Iris pigment epithelial cell (primary cell): Measurements from ENCODE around the gene REV3L.
A peak's percentile ranks its signal among the peaks of the same experiment; 100 is the strongest.

Source experiments
- DNase-seq: peaks from one replicate; pipeline ENCODE4 v3.0.0-alpha.2; 2011; ENCODE audit warnings: low read depth

Gene REV3L

GRCh38 chr6:111469543-111469942, 13.5 kb downstream of the REV3L start:
- no peak for DNase-seq

- DNase-seq = peak; percentile 79
Observed at GRCh38 chr6:111468329-111469012, 14.5 kb downstream of the REV3L start.

GRCh38 chr6:111464184-111464583, 18.8 kb downstream of the REV3L start:
- no peak for DNase-seq

- peak; percentile 89 for DNase-seq
Observed at GRCh38 chr6:111462770-111463391, 20.1 kb downstream of the REV3L start.

DNA sequence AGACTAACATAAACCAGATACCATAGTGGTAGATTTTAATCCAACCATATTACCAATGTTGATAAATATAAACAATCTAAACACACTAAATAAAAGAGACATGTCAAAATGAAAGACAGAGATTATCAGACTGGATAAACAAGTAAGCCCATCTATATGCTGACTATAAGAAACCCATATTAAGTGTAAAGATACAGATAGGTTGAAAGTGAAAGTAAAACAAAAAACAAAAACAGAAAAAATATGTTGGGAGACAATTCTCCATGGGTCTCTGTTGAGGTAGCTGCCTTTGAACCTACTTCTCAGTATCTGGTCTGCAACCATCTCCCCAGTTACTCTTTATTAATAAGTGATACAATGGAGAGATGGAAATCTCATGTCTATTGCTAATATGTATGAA, 21.2 kb downstream of the REV3L start:
- DNase-seq = no peak

- DNase-seq = no peak
Observed at GRCh38 chr6:111458670-111459232, 24.3 kb downstream of the REV3L start.

GRCh38 chr6:111456208-111456607, 26.8 kb downstream of the REV3L start:
- DNase-seq = peak; percentile 60

- no peak for DNase-seq
Observed at GRCh38 chr6:111450636-111451035, 32.4 kb downstream of the REV3L start.

- no peak for DNase-seq
Observed at GRCh38 chr6:111450087-111450486, 32.9 kb downstream of the REV3L start.

- no peak for DNase-seq
Observed at GRCh38 chr6:111449129-111449528, 33.9 kb downstream of the REV3L start.

- peak; percentile 65 for DNase-seq
Observed at GRCh38 chr6:111447051-111447450, 36.0 kb downstream of the REV3L start.

DNA sequence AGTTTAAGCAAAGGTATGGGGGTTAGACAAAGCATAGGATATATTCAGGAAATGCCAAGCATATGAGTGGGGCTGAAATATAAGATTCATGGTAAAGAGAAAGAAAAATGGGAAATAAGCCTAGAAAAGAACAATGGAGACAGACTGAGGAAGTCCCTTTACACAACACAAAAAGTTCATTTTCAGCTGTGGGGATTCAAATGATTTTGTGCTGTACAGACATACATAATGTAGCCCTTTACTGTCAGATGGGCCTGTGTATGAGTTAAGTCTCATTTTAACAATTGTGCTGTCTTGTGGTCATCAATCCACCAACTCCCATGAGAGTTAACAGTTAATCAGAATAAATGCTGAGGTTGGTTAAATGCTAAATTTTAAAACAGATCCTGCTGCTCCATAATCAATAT, 37.2 kb downstream of the REV3L start:
- no peak for DNase-seq

DNA sequence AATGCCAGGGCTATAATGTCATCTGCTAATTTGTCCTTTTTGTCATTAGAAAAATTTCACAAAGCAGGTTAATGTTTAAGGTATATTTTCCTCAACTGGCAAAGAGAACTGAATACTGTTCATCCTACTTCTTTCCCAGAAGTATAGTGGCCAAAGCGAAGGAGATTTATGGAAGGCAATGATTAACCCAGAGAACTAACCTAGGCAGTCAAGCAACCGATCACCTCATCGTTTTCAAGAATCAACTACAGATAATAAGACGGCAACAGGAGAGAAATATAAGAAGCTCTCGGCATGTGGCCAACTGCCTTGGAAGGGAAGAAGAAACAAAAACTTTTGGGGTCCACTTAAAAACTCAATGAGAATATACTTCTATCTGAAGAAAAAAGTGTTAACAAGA, 38.2 kb downstream of the REV3L start:
- DNase-seq = no peak

- DNase-seq = no peak
Observed at GRCh38 chr6:111441678-111442243, 41.3 kb downstream of the REV3L start.

DNA sequence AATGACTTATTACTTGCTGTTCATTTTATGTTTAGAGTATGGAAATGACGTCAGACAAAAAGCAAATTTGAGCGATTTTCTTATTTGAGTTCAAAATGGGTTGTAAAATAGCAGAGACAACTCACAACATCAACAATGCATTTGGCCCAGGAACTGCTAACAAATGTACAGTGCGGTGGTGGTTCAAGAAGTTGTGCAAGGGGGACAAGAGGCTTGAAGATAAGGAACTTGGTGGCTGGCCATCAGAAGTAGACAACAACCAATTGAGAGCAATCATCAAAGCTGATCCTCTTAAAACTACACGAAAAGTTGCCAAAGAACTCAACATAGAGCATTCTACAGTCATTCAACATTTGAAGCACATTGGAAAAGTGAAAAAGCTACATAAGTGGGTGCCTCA, 43.8 kb downstream of the REV3L start:
- no peak for DNase-seq

DNA sequence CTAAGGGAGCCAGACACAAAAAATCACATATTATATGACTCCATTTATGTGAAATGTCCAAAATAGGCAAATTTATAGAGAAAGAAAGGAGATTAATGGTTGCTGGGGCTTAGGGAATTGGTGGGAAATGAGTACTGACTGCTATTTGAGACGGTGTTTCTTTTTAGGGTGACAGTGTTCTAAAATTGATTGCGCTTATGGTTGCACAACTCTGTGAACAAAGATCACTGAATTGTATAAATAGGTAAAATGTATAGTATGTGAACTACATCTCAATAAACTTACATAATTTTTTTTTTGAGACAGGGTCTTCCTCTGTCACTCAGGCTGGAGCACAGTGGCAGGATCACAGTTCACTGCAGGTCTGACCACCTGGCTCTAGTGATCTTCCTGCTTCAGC, 45.4 kb downstream of the REV3L start:
- DNase-seq = no peak

GRCh38 chr6:111432511-111432910, 50.5 kb downstream of the REV3L start:
- DNase-seq = no peak

DNA sequence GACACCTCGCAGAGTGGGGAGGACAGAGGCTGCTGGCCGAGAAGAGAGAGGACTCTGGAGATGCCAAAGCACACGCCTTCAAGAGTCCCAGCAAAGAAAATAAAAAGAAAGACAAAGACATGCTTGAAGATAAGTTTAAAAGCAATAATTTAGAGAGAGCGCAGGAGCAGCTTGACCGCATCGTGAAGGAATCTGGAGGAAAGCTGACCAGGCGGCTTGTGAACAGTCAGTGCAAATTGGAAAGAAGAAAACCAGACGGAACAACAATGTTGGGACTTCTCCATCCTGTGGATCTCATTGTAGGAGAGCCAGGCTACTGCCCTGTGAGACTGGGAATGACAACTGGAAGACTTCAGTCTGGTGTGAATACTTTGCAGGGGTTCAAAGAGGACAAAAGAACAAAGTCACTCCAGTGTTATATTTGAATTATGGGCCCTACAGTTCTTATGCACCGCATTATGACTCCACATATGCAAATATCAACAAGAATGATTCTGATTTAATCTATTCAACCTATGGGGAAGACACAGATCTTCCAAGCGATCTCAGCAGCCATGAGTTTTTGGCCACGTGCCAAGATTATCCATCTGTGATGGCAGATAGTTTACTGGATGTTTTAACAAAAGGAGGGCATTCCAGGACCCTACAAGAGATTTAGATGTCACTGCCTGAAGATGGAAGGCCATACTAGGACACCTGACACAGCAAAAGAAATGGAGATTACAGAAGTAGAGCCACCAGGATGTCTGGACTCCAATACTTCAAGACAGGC, 52.2 kb downstream of the REV3L start:
- DNase-seq = no peak

- no peak for DNase-seq
Observed at GRCh38 chr6:111429571-111429970, 53.4 kb downstream of the REV3L start.

GRCh38 chr6:111428811-111429210, 54.2 kb downstream of the REV3L start:
- no peak for DNase-seq

DNA sequence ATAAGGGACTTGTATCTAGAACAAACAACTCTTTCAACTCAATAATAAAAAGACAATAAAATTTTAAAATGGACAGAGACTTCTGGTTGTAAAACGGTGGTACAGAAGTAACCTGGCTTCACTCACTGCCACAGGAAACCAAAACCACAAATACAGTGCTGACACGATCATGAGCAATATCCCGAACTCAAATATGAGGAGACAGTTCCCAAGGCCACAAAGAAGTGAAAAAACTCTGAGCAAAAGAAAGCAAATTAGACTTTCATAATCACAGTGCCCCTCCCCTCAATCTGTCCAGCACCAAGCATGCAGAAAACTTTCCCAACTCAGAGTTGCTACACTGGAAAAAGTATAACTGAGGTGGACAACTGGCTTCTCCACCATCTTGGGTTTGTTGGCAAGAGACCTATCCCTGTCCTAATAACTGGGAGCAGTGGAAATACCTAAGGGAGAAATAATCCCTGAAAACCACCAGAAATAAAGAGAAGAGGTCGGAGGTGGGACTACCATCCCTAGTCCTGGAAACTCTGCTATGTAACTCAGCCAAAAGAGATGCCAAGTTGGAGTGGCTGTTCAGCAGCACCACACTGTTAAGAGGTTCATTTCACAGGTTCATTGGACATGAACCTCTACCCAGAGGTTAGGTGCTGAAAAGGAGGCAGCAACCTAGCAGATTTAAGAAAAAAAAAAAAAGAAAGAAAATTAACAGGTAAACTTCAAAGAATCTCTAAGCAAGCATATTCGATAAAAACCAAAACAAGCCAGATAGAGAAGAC, 55.5 kb downstream of the REV3L start:
- peak; percentile 91 for DNase-seq
